ENCODE results near the gene LAMB3.

The LAMB3 gene

GRCh38 chr1:209673631-209674417 is 21.6 kb upstream of the LAMB3 start:
- ATAC-seq = no peak
- Mint-ChIP-seq H3K4me3 (peak overlapping the region; percentile 70), H3K36me3 (peaks cover 5% of the 10 kb centered on the region), H3K9me3 (peaks cover 4% of the 10 kb centered on the region), H3K27ac (peak overlapping the region; percentile 32), H3K4me1 (peaks cover 50% of the 10 kb centered on the region)
- DNase-seq (ENCODE audit: low spot score in 2 of 2) = no peak

GRCh38 chr1:209672705-209673630 is 20.7 kb upstream of the LAMB3 start:
- DNase-seq (ENCODE audit: low spot score in 2 of 2) (peak; percentile 10 to 65), ATAC-seq (peak; percentile 95)
- Mint-ChIP-seq H3K36me3 (peaks cover 5% of the 10 kb centered on the region), H3K4me3 (peak overlapping the region; percentile 70), H3K9me3 (peaks cover 4% of the 10 kb centered on the region), H3K27ac (peak overlapping the region; percentile 90), H3K4me1 (peaks cover 50% of the 10 kb centered on the region)

DNA sequence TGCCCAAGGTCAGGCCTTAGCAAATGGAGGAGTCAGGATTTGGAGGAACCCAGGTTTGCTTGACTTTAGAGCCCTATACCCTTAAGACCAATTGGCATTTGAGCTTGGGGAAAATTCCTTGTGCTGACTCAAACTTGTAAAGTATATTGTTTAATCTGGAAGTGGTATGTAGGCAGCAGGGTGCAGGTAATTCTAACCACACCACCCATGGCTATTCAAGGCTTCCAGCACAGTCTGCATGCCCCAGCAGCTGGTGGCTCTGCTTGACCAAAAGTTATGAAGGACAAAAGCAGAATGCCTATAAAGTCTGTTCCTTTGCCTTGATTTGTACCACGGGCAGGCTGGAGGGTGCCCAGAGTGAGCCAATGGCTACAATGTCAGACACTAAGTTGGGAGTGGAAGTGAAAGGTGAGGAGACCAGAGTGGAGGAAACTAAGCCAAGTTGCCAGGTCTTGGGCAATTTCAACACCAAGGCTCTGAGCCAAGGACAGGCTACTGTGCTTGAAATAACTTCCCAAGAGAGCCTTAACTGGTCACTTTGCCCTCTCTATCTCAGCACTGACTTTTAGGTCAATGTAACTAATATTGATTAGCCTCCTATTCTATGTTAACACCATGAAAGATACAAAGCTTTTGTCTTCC is 18.3 kb upstream of the LAMB3 start:
- Mint-ChIP-seq H3K4me3 (no peak overlapping the region), H3K36me3 (peaks cover 5% of the 10 kb centered on the region), H3K9me3 (peaks cover 4% of the 10 kb centered on the region), H3K4me1 (peaks cover 45% of the 10 kb centered on the region), H3K27ac (no peak overlapping the region)
- DNase-seq (ENCODE audit: low spot score in 2 of 2) = no peak
- ATAC-seq = no peak

GRCh38 chr1:209667708-209668107 is 15.5 kb upstream of the LAMB3 start:
- ATAC-seq = peak; percentile 40

DNA sequence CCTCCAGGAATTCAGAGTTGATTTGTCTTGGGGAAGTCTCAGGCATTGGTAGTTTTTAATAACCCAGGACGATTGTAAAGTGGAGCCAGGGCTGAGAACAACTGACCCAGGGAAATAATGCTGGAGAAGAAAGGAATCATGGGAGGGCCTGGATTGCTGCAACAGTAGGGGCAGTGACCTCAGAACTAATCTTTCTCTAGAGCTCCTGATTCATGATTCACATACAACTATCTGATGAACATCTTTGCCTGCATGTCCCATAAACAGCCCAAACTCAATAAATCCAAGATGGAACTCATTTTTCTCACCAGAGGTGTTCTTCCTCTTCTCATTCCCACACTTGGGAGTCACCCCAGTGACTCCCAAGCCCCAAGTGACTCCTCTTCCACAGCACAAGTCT is 14.9 kb upstream of the LAMB3 start:
- Mint-ChIP-seq H3K4me3 (no peak overlapping the region), H3K9me3 (peaks cover 4% of the 10 kb centered on the region), H3K36me3 (no peaks in the 10 kb centered on the region), H3K4me1 (peaks cover 14% of the 10 kb centered on the region), H3K27ac (no peak overlapping the region)
- ATAC-seq = no peak
- no peak for DNase-seq (ENCODE audit: low spot score in 2 of 2)

More at GRCh38 chr1:209667708-209668107, 15.5 kb upstream of the LAMB3 start:
- peaks cover 4% of the 10 kb centered on the region for H3K9me3 Mint-ChIP-seq
- H3K27ac Mint-ChIP-seq = no peak overlapping the region
- no peak overlapping the region for H3K4me3 Mint-ChIP-seq
- peaks cover 16% of the 10 kb centered on the region for H3K4me1 Mint-ChIP-seq
- H3K36me3 Mint-ChIP-seq = no peaks in the 10 kb centered on the region
- DNase-seq (ENCODE audit: low spot score in 2 of 2) = no peak

DNA sequence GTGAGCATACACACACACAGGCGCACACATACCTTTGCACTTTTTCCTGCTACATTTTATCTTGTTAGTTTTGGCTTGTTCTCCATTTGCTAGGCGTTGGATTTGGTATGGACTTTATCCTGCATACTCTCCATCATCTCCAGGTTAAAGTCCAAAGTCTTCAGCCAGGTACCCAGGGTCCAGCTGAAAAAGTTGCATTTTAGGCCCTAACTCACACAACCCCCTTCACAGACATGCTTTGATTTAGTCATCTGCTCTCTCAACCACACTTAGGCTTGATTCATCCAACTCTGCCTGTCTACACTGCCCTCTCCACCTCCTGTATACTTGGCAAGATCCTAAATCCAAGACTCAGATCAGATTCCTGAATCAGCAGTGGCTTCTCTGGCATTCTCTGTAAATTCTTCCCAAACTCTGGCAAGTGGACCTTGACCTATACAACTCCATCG is 10.7 kb upstream of the LAMB3 start:
- no peaks in the 10 kb centered on the region for H3K9me3 Mint-ChIP-seq
- no peaks in the 10 kb centered on the region for H3K36me3 Mint-ChIP-seq
- no peak for DNase-seq (ENCODE audit: low spot score in 2 of 2)
- ATAC-seq = no peak
- no peak overlapping the region for H3K27ac Mint-ChIP-seq
- no peak overlapping the region for H3K4me3 Mint-ChIP-seq
- peaks cover 19% of the 10 kb centered on the region for H3K4me1 Mint-ChIP-seq

DNA sequence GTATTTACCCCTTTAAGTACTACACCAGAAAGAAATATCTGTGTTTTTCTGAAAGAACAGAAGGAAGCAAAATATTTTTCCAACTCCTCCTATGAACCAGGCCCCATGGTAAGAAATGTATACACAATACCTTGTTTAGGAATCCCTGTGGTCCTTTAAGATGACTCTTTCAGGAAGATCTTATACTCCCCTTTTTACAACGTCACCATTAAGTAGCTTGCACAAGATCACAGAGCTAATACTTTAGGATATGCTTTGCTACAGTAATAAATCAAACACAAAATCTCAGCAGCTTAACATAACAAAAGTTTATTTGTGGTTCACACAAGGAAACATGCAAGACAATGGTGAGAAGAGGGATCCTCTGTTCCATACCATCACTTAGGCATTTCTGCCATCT is 8.8 kb upstream of the LAMB3 start:
- DNase-seq (ENCODE audit: low spot score in 2 of 2) = no peak
- H3K27ac Mint-ChIP-seq = no peak overlapping the region
- no peaks in the 10 kb centered on the region for H3K36me3 Mint-ChIP-seq
- no peak for ATAC-seq
- H3K9me3 Mint-ChIP-seq = no peaks in the 10 kb centered on the region
- peaks cover 28% of the 10 kb centered on the region for H3K4me1 Mint-ChIP-seq
- H3K4me3 Mint-ChIP-seq = no peak overlapping the region

DNA sequence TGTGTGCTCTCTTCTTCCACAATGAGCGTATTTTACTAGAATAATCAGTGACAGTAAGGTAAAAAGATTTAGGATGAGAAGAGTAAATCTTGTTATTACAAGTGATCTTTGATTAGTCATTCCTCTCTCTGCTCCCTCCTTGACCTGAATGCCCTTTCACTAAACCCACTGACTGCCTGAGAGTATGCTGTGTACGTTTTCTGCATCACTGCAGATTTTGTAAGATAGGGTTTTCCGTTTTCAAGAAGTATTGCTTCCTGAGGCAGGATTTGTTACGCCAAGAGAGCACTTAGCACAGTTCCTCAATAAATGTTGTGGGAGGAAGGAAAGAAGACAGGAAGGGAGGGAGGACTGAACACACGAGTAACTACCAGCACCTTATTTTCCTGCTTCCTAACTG is 7.7 kb upstream of the LAMB3 start:
- Mint-ChIP-seq H3K27ac (peak overlapping the region; percentile 14), H3K36me3 (no peaks in the 10 kb centered on the region), H3K4me1 (peaks cover 28% of the 10 kb centered on the region), H3K4me3 (peak overlapping the region; percentile 34), H3K9me3 (no peaks in the 10 kb centered on the region)
- ATAC-seq (peak; percentile 91), DNase-seq (ENCODE audit: low spot score in 2 of 2) (no peak)

- ATAC-seq (no peak), DNase-seq (ENCODE audit: low spot score in 2 of 2) (no peak)
- H3K4me3 Mint-ChIP-seq = no peak overlapping the region
- H3K9me3 Mint-ChIP-seq = no peaks in the 10 kb centered on the region
- H3K36me3 Mint-ChIP-seq = no peaks in the 10 kb centered on the region
- H3K27ac Mint-ChIP-seq = peak overlapping the region; percentile 12
- peaks cover 38% of the 10 kb centered on the region for H3K4me1 Mint-ChIP-seq
Measured at GRCh38 chr1:209657918-209658317, 5.7 kb upstream of the LAMB3 start.

- H3K27ac Mint-ChIP-seq = peak overlapping the region; percentile 12
- H3K36me3 Mint-ChIP-seq = no peaks in the 10 kb centered on the region
- ATAC-seq (peak; percentile 79), DNase-seq (ENCODE audit: low spot score in 2 of 2) (no peak)
- peaks cover 44% of the 10 kb centered on the region for H3K4me1 Mint-ChIP-seq
- H3K4me3 Mint-ChIP-seq = no peak overlapping the region
- no peaks in the 10 kb centered on the region for H3K9me3 Mint-ChIP-seq
Measured at GRCh38 chr1:209657140-209657879, 5.1 kb upstream of the LAMB3 start.

GRCh38 chr1:209655411-209656231 is 3.4 kb upstream of the LAMB3 start:
- Mint-ChIP-seq H3K4me3 (no peak overlapping the region), H3K27ac (no peak overlapping the region), H3K36me3 (no peaks in the 10 kb centered on the region), H3K4me1 (peaks cover 61% of the 10 kb centered on the region), H3K9me3 (no peaks in the 10 kb centered on the region)
- DNase-seq (ENCODE audit: low spot score in 2 of 2) (no peak), ATAC-seq (no peak)

DNA sequence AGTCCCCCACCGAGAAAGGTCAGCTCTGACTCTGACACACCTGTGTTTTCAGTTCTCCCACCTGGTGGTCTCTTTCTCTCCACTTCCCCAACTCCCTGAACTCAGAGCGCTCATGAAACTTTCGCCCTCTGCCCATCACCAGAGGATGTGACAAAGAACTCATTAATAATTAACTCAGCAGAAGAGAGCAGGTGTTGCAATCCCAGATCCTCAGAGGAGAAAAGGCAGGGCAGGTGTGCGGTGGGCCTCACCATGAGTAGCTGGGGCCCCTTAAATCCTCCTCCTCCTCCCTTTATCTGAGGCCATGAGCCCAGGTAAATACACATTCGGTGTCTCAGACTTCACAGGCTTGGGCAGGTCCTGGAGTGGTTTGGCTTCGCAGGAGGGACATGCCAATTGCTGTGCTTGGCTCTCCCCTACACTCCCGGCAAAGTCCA is 1.7 kb upstream of the LAMB3 start:
- H3K27ac Mint-ChIP-seq = peak overlapping the region; percentile 73
- H3K36me3 Mint-ChIP-seq = no peaks in the 10 kb centered on the region
- H3K9me3 Mint-ChIP-seq = no peaks in the 10 kb centered on the region
- no peak for ATAC-seq
- no peak for DNase-seq (ENCODE audit: low spot score in 2 of 2)
- peaks cover 59% of the 10 kb centered on the region for H3K4me1 Mint-ChIP-seq
- no peak overlapping the region for H3K4me3 Mint-ChIP-seq

GRCh38 chr1:209652873-209653401 is 712 bp upstream of the LAMB3 start:
- H3K27ac Mint-ChIP-seq = peak overlapping the region; percentile 12
- ATAC-seq (peak; percentile 42), DNase-seq (ENCODE audit: low spot score in 2 of 2) (peak; percentile 14 to 53)
- H3K4me1 Mint-ChIP-seq = peaks cover 55% of the 10 kb centered on the region
- H3K4me3 Mint-ChIP-seq = no peak overlapping the region
- H3K9me3 Mint-ChIP-seq = no peaks in the 10 kb centered on the region
- H3K36me3 Mint-ChIP-seq = no peaks in the 10 kb centered on the region

DNA sequence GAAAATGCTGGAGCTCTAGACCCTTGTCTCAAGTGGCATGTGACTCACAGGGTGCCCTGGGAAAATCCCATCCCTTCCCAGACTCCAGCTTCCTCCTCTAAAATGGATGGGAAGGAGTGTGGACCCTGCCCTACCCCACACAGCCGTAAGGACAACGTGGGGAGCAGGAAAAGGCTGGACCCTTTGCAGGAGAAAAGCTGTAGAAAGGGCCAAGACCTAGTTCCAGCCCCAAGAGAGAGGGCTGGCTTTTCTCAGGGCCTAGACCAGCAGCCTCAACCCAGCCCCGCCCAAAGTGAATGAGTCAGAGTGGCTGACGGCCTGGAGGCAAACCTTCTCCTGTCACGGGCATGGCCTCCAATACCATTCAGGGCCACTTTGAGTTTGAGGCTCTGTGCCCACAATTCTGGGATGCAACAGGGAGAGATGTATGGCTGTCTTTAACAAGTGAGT is 1.1 kb downstream of the LAMB3 start:
- Mint-ChIP-seq H3K36me3 (no peaks in the 10 kb centered on the region), H3K4me1 (peaks cover 46% of the 10 kb centered on the region), H3K4me3 (no peak overlapping the region), H3K27ac (peak overlapping the region; percentile 74), H3K9me3 (no peaks in the 10 kb centered on the region)
- DNase-seq (ENCODE audit: low spot score in 2 of 2) (peak; percentile 44 to 78), ATAC-seq (peak; percentile 95)

Data from stimulated activated effector memory CD8-positive, alpha-beta T cell treated with anti-CD3 and anti-CD28 coated beads, Interleukin-12 subunit alpha, Interleukin-12 subunit beta, amount 100 ng/mL, for 72 hours (primary cell).